AG04449 (cell line): ENCODE data around the gene C1QA.

Experiments used
- CTCF ChIA-PET: fragments of 350-600 bp; formaldehyde crosslinking; extraction: SDS; loops from one replicate; lab custom pipeline; 2021; ENCODE audit warnings: antibody characterized with exemption; lab: Yijun Ruan, JAX
- POLR2A ChIA-PET: fragments of 400-600, 350-600 bp; formaldehyde crosslinking; extraction: SDS; loops from one replicate; lab custom pipeline; 2020; ENCODE audit warnings: antibody characterized with exemption, inconsistent platforms; lab: Yijun Ruan, JAX
- DNase-seq: peaks from one replicate; pipeline ENCODE4 v3.0.0-alpha.2; 2010; ENCODE audit warnings: low read depth, low spot score
- H3K4me3 ChIP-seq: 2 replicates; pipeline ENCODE4 v1.5.1; 2011; ENCODE audit warnings: low read depth, mild to moderate bottlenecking, control low read depth, low read length
- TF ChIP-seq, protein P1 (sequence below): IDR thresholded peaks from one replicate; pipeline ENCODE4 v1.5.1; 2011; ENCODE audit warnings: mild to moderate bottlenecking, moderate library complexity, low read length, control low read depth, inconsistent platforms; ENCODE audit not compliant: insufficient read depth; ENCODE audit errors: missing control alignments

The C1QA gene

GRCh38 chr1:22626237-22627157 is 9.9 kb upstream of the C1QA start:
- CTCF ChIA-PET: interaction anchor here (0.9 to 1.4 kb wide), 2 partner anchors 15 to 16 kb away, joined by 3 to 5 read pairs; no protein-coding TSS in a partner anchor
- no peak overlapping the region for H3K4me3 ChIP-seq
- TF ChIP-seq, protein P1, sequence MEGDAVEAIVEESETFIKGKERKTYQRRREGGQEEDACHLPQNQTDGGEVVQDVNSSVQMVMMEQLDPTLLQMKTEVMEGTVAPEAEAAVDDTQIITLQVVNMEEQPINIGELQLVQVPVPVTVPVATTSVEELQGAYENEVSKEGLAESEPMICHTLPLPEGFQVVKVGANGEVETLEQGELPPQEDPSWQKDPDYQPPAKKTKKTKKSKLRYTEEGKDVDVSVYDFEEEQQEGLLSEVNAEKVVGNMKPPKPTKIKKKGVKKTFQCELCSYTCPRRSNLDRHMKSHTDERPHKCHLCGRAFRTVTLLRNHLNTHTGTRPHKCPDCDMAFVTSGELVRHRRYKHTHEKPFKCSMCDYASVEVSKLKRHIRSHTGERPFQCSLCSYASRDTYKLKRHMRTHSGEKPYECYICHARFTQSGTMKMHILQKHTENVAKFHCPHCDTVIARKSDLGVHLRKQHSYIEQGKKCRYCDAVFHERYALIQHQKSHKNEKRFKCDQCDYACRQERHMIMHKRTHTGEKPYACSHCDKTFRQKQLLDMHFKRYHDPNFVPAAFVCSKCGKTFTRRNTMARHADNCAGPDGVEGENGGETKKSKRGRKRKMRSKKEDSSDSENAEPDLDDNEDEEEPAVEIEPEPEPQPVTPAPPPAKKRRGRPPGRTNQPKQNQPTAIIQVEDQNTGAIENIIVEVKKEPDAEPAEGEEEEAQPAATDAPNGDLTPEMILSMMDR: no peak
- POLR2A ChIA-PET: no interaction called here
- no peak for DNase-seq

DNA sequence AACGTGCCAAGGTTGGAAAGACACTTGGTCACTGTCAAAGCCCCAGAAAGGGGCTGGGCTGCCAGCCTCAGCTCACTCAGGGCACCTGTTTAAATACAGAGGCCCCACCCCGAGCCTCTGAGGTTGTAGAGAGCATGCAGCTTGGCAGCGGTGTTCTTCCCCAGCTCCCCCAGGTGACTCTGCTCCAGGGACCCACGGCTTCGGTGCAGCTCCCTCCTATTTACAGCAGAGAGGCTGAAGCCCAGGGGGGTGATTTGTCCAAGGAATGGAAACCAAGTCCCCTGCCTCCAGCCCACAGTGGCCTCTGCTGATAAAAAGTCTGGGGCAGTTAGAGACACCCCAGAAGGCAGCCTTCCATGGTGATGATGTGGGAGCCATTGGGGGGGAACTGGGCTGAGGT is 9.1 kb upstream of the C1QA start:
- ChIA-PET CTCF (interaction anchor here (1.4 kb wide), 1 partner anchor 14 kb away, joined by 5 read pairs; no protein-coding TSS in a partner anchor), POLR2A (no interaction called here)
- H3K4me3 ChIP-seq: no peak overlapping the region
- TF ChIP-seq, protein P1: no peak
- no peak for DNase-seq

- DNase-seq: no peak
- TF ChIP-seq, protein P1: no peak
- POLR2A ChIA-PET: no interaction called here
- H3K4me3 ChIP-seq: no peak overlapping the region
- CTCF ChIA-PET: interaction anchor here (1.2 to 1.4 kb wide), 2 partner anchors 11 to 12 kb away, joined by 3 to 6 read pairs; no protein-coding TSS in a partner anchor
Measured at GRCh38 chr1:22628698-22629444, 7.6 kb upstream of the C1QA start.

DNA sequence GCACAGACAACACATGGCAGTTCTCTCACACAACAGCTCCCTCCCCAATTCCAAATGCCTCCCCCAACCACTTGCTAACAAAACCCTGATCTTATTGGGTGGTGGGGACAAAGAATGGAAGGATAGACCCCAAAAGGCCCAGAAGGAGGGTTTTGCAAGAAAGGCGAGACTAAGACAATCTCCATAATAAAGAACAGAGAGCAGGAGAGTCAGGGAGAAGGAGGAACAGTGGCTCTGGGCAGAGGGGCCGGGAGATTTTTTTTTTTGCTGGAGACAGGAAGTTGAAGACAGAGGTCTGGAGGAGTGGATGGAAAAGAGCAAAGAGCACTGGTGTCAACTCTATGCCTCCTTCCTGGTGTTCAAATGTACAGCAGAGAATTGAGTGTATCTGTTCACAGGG is 6.5 kb upstream of the C1QA start:
- DNase-seq: no peak
- H3K4me3 ChIP-seq: no peak overlapping the region
- CTCF ChIA-PET: interaction anchor here (1.4 kb wide), 1 partner anchor 11 kb away, joined by 6 read pairs; no protein-coding TSS in a partner anchor
- POLR2A ChIA-PET: no interaction called here
- TF ChIP-seq, protein P1: no peak

DNA sequence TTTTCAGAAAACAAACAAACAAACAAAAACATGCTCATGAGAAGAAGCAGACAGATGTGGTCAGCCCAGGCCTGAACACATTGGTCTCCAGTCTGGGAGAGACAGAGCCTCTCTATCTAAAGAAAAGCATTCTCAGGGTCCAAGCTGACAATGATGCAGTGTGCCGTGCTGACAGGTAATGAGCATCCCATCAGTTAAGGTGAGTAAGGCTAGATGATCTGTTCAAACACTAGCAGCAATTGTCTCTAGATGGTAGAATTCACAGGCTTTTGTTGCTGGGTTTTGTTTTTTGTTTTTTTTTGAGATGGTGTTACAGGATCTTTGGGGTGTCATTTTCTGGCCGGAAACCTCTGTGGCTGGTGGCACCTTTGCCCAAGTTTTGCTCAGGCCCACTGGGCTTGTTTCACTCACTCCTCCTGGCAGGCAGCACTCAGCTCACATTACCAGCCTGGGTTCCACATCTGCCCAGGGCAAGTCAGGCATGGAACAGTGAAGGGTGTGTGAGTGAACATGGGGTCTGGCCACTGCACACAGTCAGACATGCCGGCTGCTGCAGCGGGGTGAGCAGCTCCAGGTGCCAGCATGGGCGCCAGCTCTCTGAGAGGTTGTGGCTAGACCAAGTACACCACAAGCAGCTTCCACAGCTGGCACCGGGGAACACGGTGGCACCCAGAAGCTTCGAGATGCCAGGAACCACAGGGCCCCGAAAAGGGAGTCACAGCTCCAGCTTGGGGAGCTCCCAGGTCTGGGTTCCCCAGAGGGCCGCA is 2.5 kb upstream of the C1QA start:
- no peak for DNase-seq
- POLR2A ChIA-PET: no interaction called here
- CTCF ChIA-PET: interaction anchor here (0.9 to 2.7 kb wide), 4 partner anchors 12 to 214 kb away, joined by 3 to 16 read pairs (median 3); no protein-coding TSS in a partner anchor
- no peak overlapping the region for H3K4me3 ChIP-seq
- TF ChIP-seq, protein P1: no peak
